ENCODE data around the gene ABCE1. TPM values are rescaled to one million over a fixed set of nuclear protein-coding genes. Genes with fewer than 3 reads are reported as not detected.

ABCE1 gene
- 18.8 TPM for total RNA-seq

- DNase-seq (ENCODE audit: low spot score) (peak; percentile 96), ATAC-seq (peak; percentile 93)
Measured at GRCh38 chr4:145097821-145098674, at the start of gene ABCE1, which contains the start of gene ANAPC10. TSS of gene ABCE1 (plus strand) at chr4:145098311. CDS start at chr4:145104413, 6,102 bp downstream. TSS of gene ANAPC10 (minus strand) at chr4:145098196. CDS start at chr4:145096099, 2,097 bp downstream.

GRCh38 chr4:145048817-145049216 is 49.3 kb upstream of the ABCE1 start:
- ATAC-seq (no peak), DNase-seq (ENCODE audit: low spot score) (no peak)

- DNase-seq (ENCODE audit: low spot score): no peak
- no peak for ATAC-seq
Measured at GRCh38 chr4:145049241-145049640, 48.9 kb upstream of the ABCE1 start.

GRCh38 chr4:145055533-145056257 is 42.4 kb upstream of the ABCE1 start:
- ATAC-seq: no peak
- DNase-seq (ENCODE audit: low spot score): no peak

GRCh38 chr4:145056325-145057130 is 41.6 kb upstream of the ABCE1 start:
- DNase-seq (ENCODE audit: low spot score) (no peak), ATAC-seq (no peak)

- no peak for DNase-seq (ENCODE audit: low spot score)
- ATAC-seq: no peak
Measured at GRCh38 chr4:145058256-145058655, 39.9 kb upstream of the ABCE1 start.

- peak; percentile 91 for ATAC-seq
- DNase-seq (ENCODE audit: low spot score): no peak
Measured at GRCh38 chr4:145061318-145061920, 36.7 kb upstream of the ABCE1 start.

- peak; percentile 39 for ATAC-seq
- DNase-seq (ENCODE audit: low spot score): no peak
Measured at GRCh38 chr4:145066063-145066501, 32.0 kb upstream of the ABCE1 start.

- DNase-seq (ENCODE audit: low spot score): no peak
- no peak for ATAC-seq
Measured at GRCh38 chr4:145069361-145069760, 28.8 kb upstream of the ABCE1 start.

- no peak for DNase-seq (ENCODE audit: low spot score)
- ATAC-seq: no peak
Measured at GRCh38 chr4:145071560-145071959, 26.6 kb upstream of the ABCE1 start.

- DNase-seq (ENCODE audit: low spot score): no peak
Measured at GRCh38 chr4:145075742-145076468, 22.2 kb upstream of the ABCE1 start.

GRCh38 chr4:145076469-145076855 is 21.6 kb upstream of the ABCE1 start:
- DNase-seq (ENCODE audit: low spot score) (no peak), ATAC-seq (no peak)

More at GRCh38 chr4:145075742-145076468, 22.2 kb upstream of the ABCE1 start:
- ATAC-seq: no peak

- no peak for DNase-seq (ENCODE audit: low spot score)
Measured at GRCh38 chr4:145081756-145082155, 16.4 kb upstream of the ABCE1 start.

GRCh38 chr4:145083891-145084605 is 14.1 kb upstream of the ABCE1 start:
- no peak for ATAC-seq

More at GRCh38 chr4:145081756-145082155, 16.4 kb upstream of the ABCE1 start:
- no peak for ATAC-seq

GRCh38 chr4:145090380-145090779 is 7.7 kb upstream of the ABCE1 start:
- ATAC-seq: no peak
- no peak for DNase-seq (ENCODE audit: low spot score)

More at GRCh38 chr4:145083891-145084605, 14.1 kb upstream of the ABCE1 start:
- no peak for DNase-seq (ENCODE audit: low spot score)

GRCh38 chr4:145093638-145094037 is 4.5 kb upstream of the ABCE1 start:
- DNase-seq (ENCODE audit: low spot score): no peak
- no peak for ATAC-seq

GRCh38 chr4:145097331-145097820 is 735 bp upstream of the ABCE1 start:
- ATAC-seq (peak; percentile 9), DNase-seq (ENCODE audit: low spot score) (no peak)

- ATAC-seq (peak; percentile 25), DNase-seq (ENCODE audit: low spot score) (no peak)
Measured at GRCh38 chr4:145098675-145099037, 545 bp downstream of the ABCE1 start.

GRCh38 chr4:145099653-145100052 is 1.5 kb downstream of the ABCE1 start:
- DNase-seq (ENCODE audit: low spot score) (no peak), ATAC-seq (no peak)
